ENCODE data around the gene PSMD1.

- no peak for TF ChIP-seq ATF3 (IDR thresholded peaks at IDR 0.05)
- TF ChIP-seq POLR2AphosphoS5 (IDR thresholded peaks at IDR 0.05; ENCODE audit: low read depth, low read length) = no peak
- no peak for TF ChIP-seq ELF1 (IDR thresholded peaks at IDR 0.05; ENCODE audit: borderline replicate concordance, low read depth)
- TF ChIP-seq CTCF (IDR thresholded peaks at IDR 0.05 in 2 of 3, conservative IDR thresholded peaks at IDR 0.05 in 1 of 3; ENCODE audit: borderline replicate concordance in 1 of 3, insufficient read depth in 1 of 3, low read depth in 2 of 3, low read length in 2 of 3) = no peak
These were observed 127.7 kb downstream of the PSMD1 start for GRCh38 chr2:231184319-231184718.
